ENCODE data around the gene WDR88.

The WDR88 gene, protein sequence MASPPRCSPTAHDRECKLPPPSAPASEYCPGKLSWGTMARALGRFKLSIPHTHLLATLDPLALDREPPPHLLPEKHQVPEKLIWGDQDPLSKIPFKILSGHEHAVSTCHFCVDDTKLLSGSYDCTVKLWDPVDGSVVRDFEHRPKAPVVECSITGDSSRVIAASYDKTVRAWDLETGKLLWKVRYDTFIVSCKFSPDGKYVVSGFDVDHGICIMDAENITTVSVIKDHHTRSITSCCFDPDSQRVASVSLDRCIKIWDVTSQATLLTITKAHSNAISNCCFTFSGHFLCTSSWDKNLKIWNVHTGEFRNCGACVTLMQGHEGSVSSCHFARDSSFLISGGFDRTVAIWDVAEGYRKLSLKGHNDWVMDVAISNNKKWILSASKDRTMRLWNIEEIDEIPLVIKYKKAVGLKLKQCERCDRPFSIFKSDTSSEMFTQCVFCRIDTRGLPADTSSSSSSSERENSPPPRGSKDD

DNA sequence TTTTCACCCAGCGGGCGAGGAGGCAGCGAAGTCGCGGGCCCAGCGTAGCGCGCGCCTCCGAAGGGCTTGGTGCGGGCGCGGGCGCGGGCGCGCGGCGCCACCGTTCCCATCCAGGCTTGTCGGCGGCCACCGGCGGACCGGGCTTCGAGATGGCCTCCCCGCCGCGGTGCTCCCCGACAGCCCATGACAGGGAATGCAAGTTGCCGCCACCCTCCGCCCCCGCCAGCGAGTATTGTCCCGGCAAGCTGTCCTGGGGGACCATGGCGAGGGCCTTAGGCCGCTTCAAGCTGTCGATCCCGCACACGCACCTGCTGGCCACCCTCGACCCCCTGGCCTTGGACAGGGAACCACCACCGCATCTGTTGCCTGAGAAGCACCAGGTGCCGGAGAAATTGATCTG lies at the start of gene WDR88:
Gene WDR88 (plus strand): TSS at position 94 of the 400 bp plus-strand sequence. CDS start 56 bp downstream, at position 150.
- H3K4me1 ChIP-seq (ENCODE audit: control insufficient read depth, insufficient read depth, low read length), result no peaks in the 10 kb centered on the region
- no peaks in the 10 kb centered on the region for H3K9me3 ChIP-seq (ENCODE audit: control insufficient read depth, insufficient read depth, low read length)
- H3K9ac ChIP-seq (ENCODE audit: low read depth, low read length), result no peak within 1 kb of the TSS
- H3K4me3 ChIP-seq (ENCODE audit: low read depth, low read length), result no peak within 1 kb of the TSS
- no peak within 1 kb of the TSS for H3K27ac ChIP-seq (ENCODE audit: low read depth, low read length)
- no peaks in the 10 kb centered on the region for H3K27me3 ChIP-seq (ENCODE audit: control insufficient read depth, insufficient read depth, low read length)
- peaks cover 23% of the 10 kb centered on the region for H3K36me3 ChIP-seq (ENCODE audit: control insufficient read depth, insufficient read depth, low read length)

GRCh38 chr19:33085570-33086128 lies 46.3 kb upstream of the WDR88 start:
- Histone ChIP-seq H3K9me3 (ENCODE audit: control insufficient read depth, insufficient read depth, low read length) (no peaks in the 10 kb centered on the region), H3K4me1 (ENCODE audit: control insufficient read depth, insufficient read depth, low read length) (peaks cover 4% of the 10 kb centered on the region; the same call in 1 of the 2 replicates), H3K27ac (ENCODE audit: low read depth, low read length) (no peak overlapping the region), H3K27me3 (ENCODE audit: control insufficient read depth, insufficient read depth, low read length) (no peaks in the 10 kb centered on the region), H3K36me3 (ENCODE audit: control insufficient read depth, insufficient read depth, low read length) (peaks cover 23% of the 10 kb centered on the region), H3K4me3 (ENCODE audit: low read depth, low read length) (no peak overlapping the region), H3K9ac (ENCODE audit: low read depth, low read length) (no peak overlapping the region)

GRCh38 chr19:33086955-33087354 lies 45.0 kb upstream of the WDR88 start:
- H3K36me3 ChIP-seq (ENCODE audit: control insufficient read depth, insufficient read depth, low read length), result peaks cover 32% of the 10 kb centered on the region
- H3K27ac ChIP-seq (ENCODE audit: low read depth, low read length), result no peak overlapping the region
- H3K9me3 ChIP-seq (ENCODE audit: control insufficient read depth, insufficient read depth, low read length), result no peaks in the 10 kb centered on the region
- H3K4me3 ChIP-seq (ENCODE audit: low read depth, low read length), result no peak overlapping the region
- H3K4me1 ChIP-seq (ENCODE audit: control insufficient read depth, insufficient read depth, low read length), result peaks cover 4% of the 10 kb centered on the region; the same call in 1 of the 2 replicates
- no peak overlapping the region for H3K9ac ChIP-seq (ENCODE audit: low read depth, low read length)
- H3K27me3 ChIP-seq (ENCODE audit: control insufficient read depth, insufficient read depth, low read length), result no peaks in the 10 kb centered on the region

- no peak overlapping the region for H3K4me3 ChIP-seq (ENCODE audit: low read depth, low read length)
- H3K27ac ChIP-seq (ENCODE audit: low read depth, low read length), result no peak overlapping the region
- H3K36me3 ChIP-seq (ENCODE audit: control insufficient read depth, insufficient read depth, low read length), result peaks cover 48% of the 10 kb centered on the region
- H3K9ac ChIP-seq (ENCODE audit: low read depth, low read length), result no peak overlapping the region
- peaks cover 4% of the 10 kb centered on the region; the same call in 1 of the 2 replicates for H3K4me1 ChIP-seq (ENCODE audit: control insufficient read depth, insufficient read depth, low read length)
- no peaks in the 10 kb centered on the region for H3K9me3 ChIP-seq (ENCODE audit: control insufficient read depth, insufficient read depth, low read length)
- H3K27me3 ChIP-seq (ENCODE audit: control insufficient read depth, insufficient read depth, low read length), result no peaks in the 10 kb centered on the region
These were observed 42.9 kb upstream of the WDR88 start for GRCh38 chr19:33089010-33089409.

- no peak overlapping the region for H3K27ac ChIP-seq (ENCODE audit: low read depth, low read length)
- no peak overlapping the region for H3K4me3 ChIP-seq (ENCODE audit: low read depth, low read length)
- H3K9me3 ChIP-seq (ENCODE audit: control insufficient read depth, insufficient read depth, low read length), result no peaks in the 10 kb centered on the region
- H3K36me3 ChIP-seq (ENCODE audit: control insufficient read depth, insufficient read depth, low read length), result peaks cover 58% of the 10 kb centered on the region
- no peak overlapping the region for H3K9ac ChIP-seq (ENCODE audit: low read depth, low read length)
- H3K27me3 ChIP-seq (ENCODE audit: control insufficient read depth, insufficient read depth, low read length), result no peaks in the 10 kb centered on the region
- peaks cover 4% of the 10 kb centered on the region; the same call in 1 of the 2 replicates for H3K4me1 ChIP-seq (ENCODE audit: control insufficient read depth, insufficient read depth, low read length)
These were observed 41.7 kb upstream of the WDR88 start for GRCh38 chr19:33090179-33090578.

GRCh38 chr19:33093420-33094210 lies 38.3 kb upstream of the WDR88 start:
- no peak overlapping the region for H3K27ac ChIP-seq (ENCODE audit: low read depth, low read length)
- H3K27me3 ChIP-seq (ENCODE audit: control insufficient read depth, insufficient read depth, low read length), result no peaks in the 10 kb centered on the region
- no peaks in the 10 kb centered on the region for H3K9me3 ChIP-seq (ENCODE audit: control insufficient read depth, insufficient read depth, low read length)
- peaks cover 81% of the 10 kb centered on the region for H3K36me3 ChIP-seq (ENCODE audit: control insufficient read depth, insufficient read depth, low read length)
- H3K9ac ChIP-seq (ENCODE audit: low read depth, low read length), result no peak overlapping the region
- H3K4me3 ChIP-seq (ENCODE audit: low read depth, low read length), result no peak overlapping the region
- H3K4me1 ChIP-seq (ENCODE audit: control insufficient read depth, insufficient read depth, low read length), result peaks cover 4% of the 10 kb centered on the region; the same call in 1 of the 2 replicates

DNA sequence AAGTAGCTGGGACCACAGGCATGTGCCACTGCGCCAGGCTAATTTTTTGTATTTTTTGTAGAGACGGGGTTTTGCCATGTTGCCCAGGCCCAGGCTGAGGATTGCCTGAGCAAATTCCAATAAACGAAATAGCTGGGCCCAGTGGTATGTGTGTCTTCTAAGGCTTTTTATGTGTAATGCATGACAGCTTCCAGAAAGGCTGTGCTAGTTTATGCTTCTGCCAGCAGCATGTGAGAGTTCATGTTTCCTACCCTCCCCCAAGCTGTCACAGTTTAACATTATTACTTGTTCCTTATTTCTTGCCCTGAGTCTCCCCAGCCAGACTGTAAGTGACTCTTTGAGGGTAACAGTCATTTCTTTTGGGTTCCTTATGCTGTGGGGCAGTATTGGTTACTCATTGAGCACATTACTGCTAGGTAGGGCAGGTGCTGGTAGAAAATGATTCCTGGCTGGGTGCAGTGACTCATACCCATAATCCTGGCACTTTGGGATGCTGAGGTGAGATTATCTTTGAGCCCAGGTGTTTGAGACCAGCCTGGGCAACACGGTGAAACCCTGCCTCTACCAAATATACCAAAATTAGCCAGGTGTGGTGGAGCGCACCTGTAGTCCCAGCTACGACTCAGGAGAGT lies 37.4 kb upstream of the WDR88 start:
- no peak overlapping the region for H3K27ac ChIP-seq (ENCODE audit: low read depth, low read length)
- H3K9me3 ChIP-seq (ENCODE audit: control insufficient read depth, insufficient read depth, low read length), result no peaks in the 10 kb centered on the region
- no peak overlapping the region for H3K4me3 ChIP-seq (ENCODE audit: low read depth, low read length)
- peaks cover 76% of the 10 kb centered on the region for H3K36me3 ChIP-seq (ENCODE audit: control insufficient read depth, insufficient read depth, low read length)
- peaks cover 4% of the 10 kb centered on the region; the same call in 1 of the 2 replicates for H3K4me1 ChIP-seq (ENCODE audit: control insufficient read depth, insufficient read depth, low read length)
- H3K27me3 ChIP-seq (ENCODE audit: control insufficient read depth, insufficient read depth, low read length), result no peaks in the 10 kb centered on the region
- no peak overlapping the region for H3K9ac ChIP-seq (ENCODE audit: low read depth, low read length)

GRCh38 chr19:33096005-33096404 lies 35.9 kb upstream of the WDR88 start:
- H3K27ac ChIP-seq (ENCODE audit: low read depth, low read length), result no peak overlapping the region
- H3K9ac ChIP-seq (ENCODE audit: low read depth, low read length), result no peak overlapping the region
- H3K36me3 ChIP-seq (ENCODE audit: control insufficient read depth, insufficient read depth, low read length), result peaks cover 70% of the 10 kb centered on the region

GRCh38 chr19:33098055-33098534 lies 33.8 kb upstream of the WDR88 start:
- Histone ChIP-seq H3K9me3 (ENCODE audit: control insufficient read depth, insufficient read depth, low read length) (no peaks in the 10 kb centered on the region), H3K4me3 (ENCODE audit: low read depth, low read length) (no peak overlapping the region), H3K4me1 (ENCODE audit: control insufficient read depth, insufficient read depth, low read length) (no peaks in the 10 kb centered on the region), H3K27me3 (ENCODE audit: control insufficient read depth, insufficient read depth, low read length) (no peaks in the 10 kb centered on the region), H3K27ac (ENCODE audit: low read depth, low read length) (no peak overlapping the region), H3K36me3 (ENCODE audit: control insufficient read depth, insufficient read depth, low read length) (peaks cover 69% of the 10 kb centered on the region), H3K9ac (ENCODE audit: low read depth, low read length) (no peak overlapping the region)

More at GRCh38 chr19:33096005-33096404, 35.9 kb upstream of the WDR88 start:
- no peaks in the 10 kb centered on the region for H3K27me3 ChIP-seq (ENCODE audit: control insufficient read depth, insufficient read depth, low read length)
- H3K9me3 ChIP-seq (ENCODE audit: control insufficient read depth, insufficient read depth, low read length), result no peaks in the 10 kb centered on the region
- H3K4me1 ChIP-seq (ENCODE audit: control insufficient read depth, insufficient read depth, low read length), result no peaks in the 10 kb centered on the region
- no peak overlapping the region for H3K4me3 ChIP-seq (ENCODE audit: low read depth, low read length)

DNA sequence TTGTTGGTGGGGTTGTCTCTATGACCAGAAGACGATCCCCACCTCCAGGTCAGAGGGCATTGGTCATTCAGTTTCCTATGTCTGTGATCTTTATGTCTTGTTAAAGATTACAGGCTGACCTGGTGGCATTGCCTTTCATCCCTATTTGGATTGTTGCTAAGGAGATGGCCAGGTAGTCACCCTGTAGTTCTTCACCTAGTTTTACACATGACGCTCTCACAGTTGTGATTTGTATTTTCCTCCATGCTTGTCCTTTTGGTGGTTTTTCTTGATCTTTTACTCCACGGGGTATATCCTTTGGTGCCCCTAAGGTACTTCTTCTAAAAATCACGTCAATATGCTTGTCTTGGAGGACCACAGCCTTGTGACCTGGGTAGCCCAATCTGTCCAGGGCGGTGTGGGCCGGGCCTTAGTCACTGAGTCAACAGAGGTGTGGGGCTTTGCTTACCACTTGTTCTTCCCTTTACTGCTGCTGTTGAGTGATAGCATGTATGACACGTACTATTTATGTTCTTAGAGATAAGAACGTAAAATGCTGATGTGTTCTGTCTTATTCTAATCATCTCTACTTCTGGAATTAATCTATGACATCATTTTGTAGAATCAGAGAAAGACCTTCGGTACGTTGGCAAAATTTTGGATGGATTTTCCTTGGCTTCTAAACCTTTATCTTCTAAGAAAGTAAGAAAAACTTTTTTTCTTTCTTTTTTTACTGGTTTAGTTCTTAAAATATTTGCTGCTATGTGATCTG lies 30.8 kb upstream of the WDR88 start:
- H3K27ac ChIP-seq (ENCODE audit: low read depth, low read length), result no peak overlapping the region
- no peak overlapping the region for H3K4me3 ChIP-seq (ENCODE audit: low read depth, low read length)
- no peaks in the 10 kb centered on the region for H3K27me3 ChIP-seq (ENCODE audit: control insufficient read depth, insufficient read depth, low read length)
- no peaks in the 10 kb centered on the region for H3K9me3 ChIP-seq (ENCODE audit: control insufficient read depth, insufficient read depth, low read length)
- no peak overlapping the region for H3K9ac ChIP-seq (ENCODE audit: low read depth, low read length)
- peaks cover 49% of the 10 kb centered on the region for H3K36me3 ChIP-seq (ENCODE audit: control insufficient read depth, insufficient read depth, low read length)
- no peaks in the 10 kb centered on the region for H3K4me1 ChIP-seq (ENCODE audit: control insufficient read depth, insufficient read depth, low read length)

Measured in HUES48 (cell line).